ENCODE data around the gene NRROS. TPM values are rescaled to one million over a fixed set of nuclear protein-coding genes. Genes with fewer than 3 reads are reported as not detected.

Gene NRROS
- total and polyA plus RNA-seq, 2 donors from 2014 or later, result 2.0 to 11.6 TPM

DNA sequence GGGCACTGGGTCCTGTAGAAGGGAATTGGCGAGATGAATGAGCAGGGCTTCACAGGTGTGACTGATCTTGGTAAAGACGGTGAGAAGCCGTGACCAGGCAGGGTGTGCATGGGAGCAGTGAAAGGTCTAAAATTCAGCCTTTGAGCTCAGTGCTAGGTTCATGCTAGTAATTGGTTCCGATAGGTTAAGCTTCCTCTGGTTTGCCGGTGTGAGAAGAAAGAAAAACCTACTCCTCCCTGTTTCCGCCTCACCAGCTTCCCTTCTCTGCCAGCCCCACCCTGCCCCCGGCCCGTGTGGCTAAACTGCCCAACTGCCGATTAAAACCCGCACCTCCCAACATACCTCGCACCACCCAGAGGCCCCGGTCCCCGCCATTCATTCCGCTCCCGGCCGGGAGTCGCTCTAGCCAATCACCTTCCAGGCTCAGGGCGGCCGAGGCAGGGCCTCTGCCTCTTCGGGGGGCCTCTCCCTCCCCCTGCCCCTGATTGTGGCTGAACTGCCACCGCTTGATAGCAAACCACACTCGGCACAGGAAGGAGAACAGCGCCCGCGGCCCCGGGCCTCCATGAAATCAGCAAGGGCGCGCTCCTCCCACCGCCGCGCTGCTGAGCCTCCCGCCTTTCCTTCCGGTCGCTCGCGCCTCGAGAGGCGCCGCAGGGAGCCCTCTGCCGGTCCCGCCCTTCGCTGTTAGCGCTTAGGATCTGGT lies 7.3 kb upstream of the NRROS start:
- DNase-seq (peak; percentile 90 to 95 (median 93)), FAIRE-seq (no peak)

GRCh38 chr3:196633555-196634151 lies 5.8 kb upstream of the NRROS start:
- H3K9me3 ChIP-seq (ENCODE audit: control insufficient read depth in 2 of 3, insufficient read depth in 1 of 3, low read length in 3 of 3), result no peaks in the 10 kb centered on the region
- H3K36me3 ChIP-seq (ENCODE audit: control insufficient read depth in 2 of 3, insufficient read depth in 3 of 3, low read length in 3 of 3), result no peaks in the 10 kb centered on the region
- H3K4me3 ChIP-seq (ENCODE audit: low read length in 3 of 3), result no peak overlapping the region
- H3K4me1 ChIP-seq (ENCODE audit: control insufficient read depth in 2 of 3, insufficient read depth in 2 of 3, low read depth in 1 of 3, low read length in 3 of 3), result peaks cover 0 to 5% (median 0%) of the 10 kb centered on the region in 3 donors
- H3K27me3 ChIP-seq (ENCODE audit: control insufficient read depth, insufficient read depth, low read length), result no peaks in the 10 kb centered on the region
- no peak overlapping the region for H3K9ac ChIP-seq (ENCODE audit: low read length in 3 of 3)
- no peak for FAIRE-seq
- intact Hi-C loops (cut with DNase I), result no loop called here
- TF ChIP-seq, protein P1, sequence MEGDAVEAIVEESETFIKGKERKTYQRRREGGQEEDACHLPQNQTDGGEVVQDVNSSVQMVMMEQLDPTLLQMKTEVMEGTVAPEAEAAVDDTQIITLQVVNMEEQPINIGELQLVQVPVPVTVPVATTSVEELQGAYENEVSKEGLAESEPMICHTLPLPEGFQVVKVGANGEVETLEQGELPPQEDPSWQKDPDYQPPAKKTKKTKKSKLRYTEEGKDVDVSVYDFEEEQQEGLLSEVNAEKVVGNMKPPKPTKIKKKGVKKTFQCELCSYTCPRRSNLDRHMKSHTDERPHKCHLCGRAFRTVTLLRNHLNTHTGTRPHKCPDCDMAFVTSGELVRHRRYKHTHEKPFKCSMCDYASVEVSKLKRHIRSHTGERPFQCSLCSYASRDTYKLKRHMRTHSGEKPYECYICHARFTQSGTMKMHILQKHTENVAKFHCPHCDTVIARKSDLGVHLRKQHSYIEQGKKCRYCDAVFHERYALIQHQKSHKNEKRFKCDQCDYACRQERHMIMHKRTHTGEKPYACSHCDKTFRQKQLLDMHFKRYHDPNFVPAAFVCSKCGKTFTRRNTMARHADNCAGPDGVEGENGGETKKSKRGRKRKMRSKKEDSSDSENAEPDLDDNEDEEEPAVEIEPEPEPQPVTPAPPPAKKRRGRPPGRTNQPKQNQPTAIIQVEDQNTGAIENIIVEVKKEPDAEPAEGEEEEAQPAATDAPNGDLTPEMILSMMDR (IDR thresholded peaks at IDR 0.05; ENCODE audit: borderline replicate concordance, extremely low read depth, insufficient read depth), result no peak
- H3K27ac ChIP-seq (ENCODE audit: low read depth in 2 of 2, low read length in 2 of 2), result no peak overlapping the region
- DNase-seq, result no peak

More for the DNA sequence above, 7.3 kb upstream of the NRROS start:
- Histone ChIP-seq H3K9ac (ENCODE audit: low read length in 3 of 3) (peak overlapping the region; percentile 49 to 81 (median 73)), H3K27ac (ENCODE audit: low read depth in 2 of 2, low read length in 2 of 2) (peak overlapping the region; percentile 63 to 76), H3K27me3 (ENCODE audit: control insufficient read depth, insufficient read depth, low read length) (no peaks in the 10 kb centered on the region), H3K36me3 (ENCODE audit: control insufficient read depth in 2 of 3, insufficient read depth in 3 of 3, low read length in 3 of 3) (no peaks in the 10 kb centered on the region), H3K9me3 (ENCODE audit: control insufficient read depth in 2 of 3, insufficient read depth in 1 of 3, low read length in 3 of 3) (no peaks in the 10 kb centered on the region), H3K4me1 (ENCODE audit: control insufficient read depth in 2 of 3, insufficient read depth in 2 of 3, low read depth in 1 of 3, low read length in 3 of 3) (peaks cover 0 to 5% (median 0%) of the 10 kb centered on the region in 3 donors), H3K4me3 (ENCODE audit: low read length in 3 of 3) (peak overlapping the region; percentile 76 to 87 (median 82))
- TF ChIP-seq, protein P1 (IDR thresholded peaks at IDR 0.05; ENCODE audit: borderline replicate concordance, extremely low read depth, insufficient read depth), result peak; percentile 27
- intact Hi-C loops (cut with DNase I), result no loop called here

DNA sequence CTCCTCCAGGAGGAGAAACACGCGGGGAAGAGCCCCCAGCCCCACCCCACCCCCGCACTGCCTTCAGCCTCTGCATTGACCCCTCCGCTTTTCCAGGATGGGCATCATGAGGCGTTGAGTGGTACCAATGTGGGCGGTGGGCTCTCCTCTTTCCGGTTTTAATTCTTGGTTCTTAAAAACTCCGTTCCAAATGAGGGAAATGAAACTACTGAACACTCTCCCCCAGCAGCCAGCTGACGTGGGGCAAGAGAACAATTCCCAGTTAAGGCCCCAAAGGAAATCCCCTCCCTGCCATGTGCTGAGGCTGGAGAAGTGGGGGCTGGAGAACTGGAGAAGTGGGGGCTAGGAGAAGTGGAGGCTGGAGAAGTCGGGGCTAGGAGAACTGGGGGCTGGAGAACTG lies 5.3 kb upstream of the NRROS start:
- H3K27ac ChIP-seq (ENCODE audit: low read depth in 2 of 2, low read length in 2 of 2), result no peak overlapping the region
- FAIRE-seq (no peak), DNase-seq (no peak)
- no peaks in the 10 kb centered on the region for H3K27me3 ChIP-seq (ENCODE audit: control insufficient read depth, insufficient read depth, low read length)
- H3K9ac ChIP-seq (ENCODE audit: low read length in 3 of 3), result no peak overlapping the region
- peaks cover 0 to 10% (median 0%) of the 10 kb centered on the region in 3 donors for H3K4me1 ChIP-seq (ENCODE audit: control insufficient read depth in 2 of 3, insufficient read depth in 2 of 3, low read depth in 1 of 3, low read length in 3 of 3)
- no peak overlapping the region for H3K4me3 ChIP-seq (ENCODE audit: low read length in 3 of 3)
- TF ChIP-seq, protein P1 (IDR thresholded peaks at IDR 0.05; ENCODE audit: borderline replicate concordance, extremely low read depth, insufficient read depth), result no peak
- no peaks in the 10 kb centered on the region for H3K9me3 ChIP-seq (ENCODE audit: control insufficient read depth in 2 of 3, insufficient read depth in 1 of 3, low read length in 3 of 3)
- intact Hi-C loops (cut with DNase I), result no loop called here
- H3K36me3 ChIP-seq (ENCODE audit: control insufficient read depth in 2 of 3, insufficient read depth in 3 of 3, low read length in 3 of 3), result no peaks in the 10 kb centered on the region

All from kidney (tissue), 14 donors.